Right ventricle myocardium superior (tissue), 1 donor: Measurements from ENCODE around the gene IKBIP. TPM values are rescaled to one million over a fixed set of nuclear protein-coding genes. Genes with fewer than 3 reads are reported as not detected.
"Not testable (repeated sequence)": the region's sequence is repeated elsewhere in the genome, so short reads cannot be mapped to it uniquely, and the experiment has no call there.

ENCODE experiments used
- ATAC-seq: fragments of 200-7000 bp; cut with Tn5 transposase; one replicate; pipeline ENCODE4 v1.9.1; 2020; ENCODE audit warnings: mild to moderate bottlenecking; ENCODE audit not compliant: poor library complexity
- DNase-seq: peaks from one replicate; pipeline ENCODE4 v3.0.0-alpha.2; 2020
- intact Hi-C: fragments of 100-400 bp; cut with DNase I; formaldehyde crosslinking; loops from one replicate; pipeline ENCODE4 v1.11.2; 2022
- total RNA-seq: library from RNA; stranded (reverse); fragmentation: NEBNext Ultra II Directional; extraction: Animal tissue kit (Norgen Biotek cat#: 25700); gene quantifications from one replicate; pipeline ENCODE4 v1.2.1, GENCODE V29; 2021
- donor health status: DM: no; HTN: yes; CAD: no; lungs with severe emphysema.

Gene IKBIP
- total RNA-seq, 1 donor from 2014 or later, result 3.3 TPM

DNA sequence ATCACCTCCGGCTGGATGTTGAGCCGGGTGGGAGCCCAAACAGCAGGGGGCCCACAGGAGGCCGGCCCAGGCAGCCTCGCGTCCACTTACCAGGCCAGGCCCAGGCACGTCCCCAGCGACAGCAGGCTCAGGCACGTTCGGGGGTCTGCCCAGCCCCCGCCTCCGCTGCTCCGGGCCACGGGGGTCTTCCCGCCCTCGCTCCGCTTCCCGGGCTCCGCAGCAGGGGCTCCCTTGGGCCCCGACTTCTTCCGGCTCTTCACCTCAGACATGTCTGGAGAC, 216 bp downstream of the IKBIP start:
- no peak for DNase-seq
- ATAC-seq, result peak; percentile 26
- intact Hi-C loops, result loop anchor here (10.0 kb wide), 1 partner anchor 50 kb away; the partner anchor contains the start of gene SLC25A3

- ATAC-seq, DNase-seq: not testable (repeated sequence)
- intact Hi-C loops, result loop anchor here (10.0 kb wide), 1 partner anchor 48 kb away; the partner anchor contains the start of gene SLC25A3
Measured at GRCh38 chr12:98642801-98643200, 1.8 kb downstream of the IKBIP start.

- no peak for DNase-seq
- intact Hi-C loops, result no loop called here
- ATAC-seq, result no peak
Measured at GRCh38 chr12:98639491-98639890, 5.1 kb downstream of the IKBIP start.

DNA sequence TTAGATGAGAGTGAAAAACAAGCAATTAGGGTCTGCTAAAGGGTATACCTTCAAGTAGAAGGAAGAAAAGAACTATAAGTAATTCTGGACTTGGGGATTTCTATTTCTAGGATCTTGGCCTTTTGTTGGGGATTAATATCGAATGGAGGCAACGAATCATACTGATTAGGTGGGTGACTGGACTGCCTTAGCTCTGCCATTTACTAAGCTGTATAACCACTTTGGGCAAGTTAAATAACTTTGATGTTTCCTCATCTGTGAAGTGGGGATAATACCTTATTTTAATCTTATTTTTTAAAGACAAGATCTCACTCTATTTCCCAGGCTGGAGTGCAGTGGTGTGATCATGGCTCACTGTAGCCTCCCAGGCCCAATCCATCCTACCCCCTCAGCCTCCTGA, 6.6 kb downstream of the IKBIP start:
- DNase-seq (no peak), ATAC-seq (no peak)
- intact Hi-C loops, result no loop called here

DNA sequence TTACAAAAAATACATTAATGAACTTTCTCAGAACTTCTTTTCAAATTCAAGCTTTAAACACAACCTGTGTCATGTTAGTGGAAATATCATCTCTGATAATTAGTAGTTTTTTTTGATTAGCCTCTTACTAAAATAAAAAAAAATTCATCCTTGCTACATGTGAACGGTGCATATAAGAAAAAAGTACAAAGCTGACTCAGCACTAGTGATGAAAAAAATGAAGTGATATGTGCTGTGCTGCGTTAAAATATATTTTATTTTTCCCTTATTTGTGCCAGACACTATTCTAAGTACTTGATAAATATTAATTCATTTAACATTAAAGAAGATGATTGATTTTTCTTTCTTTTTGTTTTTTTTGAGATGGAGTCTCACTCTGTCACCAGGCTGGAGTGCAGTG, 7.5 kb downstream of the IKBIP start:
- no peak for DNase-seq

DNA sequence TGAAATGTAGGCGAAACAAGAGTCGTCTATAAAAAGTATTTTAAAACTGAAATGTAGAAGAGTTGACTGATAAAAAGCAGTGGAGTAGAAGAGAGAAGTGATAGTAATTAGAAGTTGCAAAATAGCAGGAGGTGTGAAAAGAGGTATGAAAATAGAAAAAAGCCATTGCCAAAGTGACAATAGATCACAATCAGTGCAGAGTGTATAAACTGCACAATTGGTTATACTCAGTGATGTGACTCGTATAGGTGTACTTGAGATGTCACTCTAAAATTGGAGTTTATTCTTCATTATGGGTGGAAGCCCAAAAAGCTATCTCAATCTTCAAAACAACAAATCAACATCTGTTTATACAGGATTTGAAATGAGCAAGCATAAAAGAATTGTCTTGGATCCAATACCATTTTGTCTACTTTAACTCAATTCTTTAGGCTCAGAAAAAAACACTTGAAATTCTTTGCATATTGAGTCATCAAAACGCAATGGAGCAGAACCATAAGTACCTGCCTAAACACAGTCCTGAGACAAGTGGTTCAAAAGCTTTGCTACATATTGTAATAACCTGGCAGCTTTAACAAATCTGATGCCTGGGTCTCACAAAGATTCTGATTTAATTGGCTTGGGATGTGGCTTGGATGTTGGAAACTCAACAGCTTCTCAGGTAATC, 8.8 kb downstream of the IKBIP start:
- DNase-seq (no peak), ATAC-seq (no peak)
- intact Hi-C loops, result no loop called here

More for the DNA sequence above, 7.5 kb downstream of the IKBIP start:
- no peak for ATAC-seq
- intact Hi-C loops, result no loop called here

GRCh38 chr12:98618952-98619351, 25.6 kb downstream of the IKBIP start:
- peak; percentile 81 for ATAC-seq
- intact Hi-C loops, result no loop called here
- DNase-seq, result no peak

- DNase-seq (no peak), ATAC-seq (no peak)
- intact Hi-C loops, result no loop called here
Measured at GRCh38 chr12:98612696-98613334, 31.8 kb downstream of the IKBIP start.

GRCh38 chr12:98610596-98610995, 34.0 kb downstream of the IKBIP start:
- no peak for ATAC-seq

DNA sequence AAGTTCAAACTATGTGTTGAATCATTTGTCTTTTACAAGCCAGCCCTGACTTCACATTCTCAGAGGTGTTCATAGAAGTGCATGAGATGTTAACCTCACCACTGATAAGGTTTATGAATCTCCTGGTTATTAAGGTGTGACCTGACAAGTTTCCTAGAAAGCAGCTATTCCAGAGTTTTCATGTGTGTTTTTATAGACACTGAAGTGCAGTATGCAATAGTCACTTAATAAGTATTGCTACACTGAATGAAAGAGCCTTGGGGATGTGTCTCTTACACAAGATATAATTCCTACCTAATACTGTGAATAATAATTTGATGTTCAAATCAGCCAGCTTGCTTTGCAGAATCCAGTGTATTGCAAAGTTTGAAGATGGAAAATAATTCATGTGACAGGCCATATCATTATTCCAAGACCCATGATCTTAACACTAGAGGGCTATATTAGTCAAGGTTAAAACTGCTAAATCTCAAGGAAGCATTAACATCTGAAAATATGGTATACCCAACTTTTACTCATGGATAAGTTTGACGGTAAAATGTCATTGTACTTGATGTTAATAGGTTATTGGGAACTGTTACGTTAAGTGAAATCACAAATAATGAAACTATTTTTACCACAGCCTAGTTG, 38.1 kb downstream of the IKBIP start:
- intact Hi-C loops, result no loop called here
- DNase-seq, result no peak
- ATAC-seq, result no peak

More at GRCh38 chr12:98610596-98610995, 34.0 kb downstream of the IKBIP start:
- intact Hi-C loops, result no loop called here
- DNase-seq, result no peak

DNA sequence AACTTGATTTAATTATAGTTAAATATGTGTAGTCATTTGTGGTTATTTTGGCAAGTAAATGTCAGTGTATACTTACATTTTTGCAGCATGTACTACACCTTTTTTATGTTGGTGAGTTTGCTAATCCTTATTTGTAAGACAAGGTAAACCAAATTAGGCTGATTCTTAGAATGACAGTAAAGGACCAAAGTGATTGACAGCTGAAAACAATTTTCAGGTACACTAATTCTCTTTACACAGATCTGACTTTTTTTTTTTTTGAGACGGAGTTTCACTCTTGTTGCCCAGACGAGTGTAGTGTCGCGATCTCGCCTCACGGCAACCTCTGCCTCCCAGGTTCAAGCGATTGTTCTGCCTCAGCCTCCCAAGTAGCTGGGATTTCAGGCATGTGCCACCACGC, 42.7 kb downstream of the IKBIP start:
- ATAC-seq (no peak), DNase-seq (no peak)
- intact Hi-C loops, result no loop called here

- not testable (repeated sequence) for ATAC-seq, DNase-seq
- intact Hi-C loops, result loop anchor here (10.0 kb wide), 1 partner anchor 47 kb away; the partner anchor contains the start of genes APAF1 and IKBIP
Measured at GRCh38 chr12:98597313-98597712, 47.3 kb downstream of the IKBIP start.

DNA sequence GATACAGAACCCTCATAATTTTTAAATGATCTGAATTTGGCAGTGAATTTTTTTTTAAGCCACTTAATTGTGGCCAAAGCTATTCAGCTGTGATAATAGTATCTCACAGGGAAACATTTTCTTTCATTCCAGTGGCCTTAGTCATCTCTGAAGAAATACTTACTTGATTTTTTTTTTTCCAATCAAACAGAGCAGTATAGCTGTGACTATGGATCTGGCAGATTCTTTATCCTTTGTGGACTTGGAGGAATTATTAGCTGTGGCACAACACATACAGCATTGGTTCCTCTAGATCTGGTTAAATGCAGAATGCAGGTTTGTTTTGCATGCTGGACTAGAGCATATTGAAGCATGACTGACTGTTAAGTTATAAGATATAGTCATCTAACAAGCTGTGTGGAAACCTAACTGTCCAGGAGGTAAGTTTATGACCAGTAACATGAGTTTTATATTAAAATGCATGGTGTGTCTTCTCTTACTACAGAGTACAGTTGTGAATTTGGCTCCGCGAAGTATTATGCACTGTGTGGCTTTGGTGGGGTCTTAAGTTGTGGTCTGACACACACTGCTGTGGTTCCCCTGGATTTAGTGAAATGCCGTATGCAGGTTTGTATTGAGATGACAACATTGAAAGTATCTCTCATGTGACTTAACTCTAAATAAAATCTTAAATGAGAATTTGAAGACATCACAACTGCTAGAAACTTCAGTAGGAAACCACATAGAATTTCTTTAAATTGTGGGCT, 49.2 kb downstream of the IKBIP start:
- no peak for ATAC-seq

DNA sequence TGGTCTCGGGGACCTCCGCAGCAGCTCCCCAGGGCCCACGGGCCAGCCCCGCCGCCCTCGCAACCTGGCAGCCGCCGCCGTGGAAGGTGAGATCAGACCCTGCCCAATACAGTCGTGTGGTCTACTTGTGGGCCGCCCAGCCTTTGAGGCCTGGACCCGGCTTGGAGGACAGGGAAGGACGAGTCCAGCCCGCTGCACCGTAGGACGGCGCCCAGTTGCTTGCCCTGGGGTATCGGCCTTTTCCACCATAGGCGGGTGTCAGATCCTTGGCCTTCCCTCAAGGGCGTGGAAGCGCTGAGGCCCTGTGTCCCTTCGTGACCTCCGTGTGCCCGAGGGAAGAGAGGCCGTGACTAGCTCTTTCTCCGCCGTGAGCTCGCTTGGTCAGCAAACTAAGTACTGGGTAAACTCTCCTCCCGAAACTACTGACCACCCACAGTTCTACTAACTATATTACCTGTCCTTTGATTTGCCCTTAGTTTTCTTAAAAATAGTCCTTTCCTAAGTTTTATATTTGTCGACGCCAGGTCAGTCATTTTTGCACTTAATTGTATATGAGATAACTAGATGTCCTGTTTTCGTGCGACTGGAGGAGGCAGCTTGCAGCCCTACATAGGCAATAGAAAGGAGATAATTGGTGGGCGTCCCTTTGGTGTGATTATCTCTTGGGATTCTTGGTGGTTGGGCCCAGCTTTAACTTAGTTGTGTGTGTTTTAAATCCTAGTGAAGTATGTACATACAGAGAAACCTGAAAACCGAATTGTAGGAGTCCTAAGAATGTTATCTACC, 50.3 kb downstream of the IKBIP start:
- ATAC-seq (peak; percentile 64), DNase-seq (peak; percentile 70)
- intact Hi-C loops, result loop anchor here (10.0 kb wide), 1 partner anchor 51 kb away; the partner anchor contains the start of genes APAF1 and IKBIP

More for the DNA sequence above, 49.2 kb downstream of the IKBIP start:
- DNase-seq, result no peak
- intact Hi-C loops, result loop anchor here (10.0 kb wide), 1 partner anchor 49 kb away; the partner anchor contains the start of genes APAF1 and IKBIP

DNA sequence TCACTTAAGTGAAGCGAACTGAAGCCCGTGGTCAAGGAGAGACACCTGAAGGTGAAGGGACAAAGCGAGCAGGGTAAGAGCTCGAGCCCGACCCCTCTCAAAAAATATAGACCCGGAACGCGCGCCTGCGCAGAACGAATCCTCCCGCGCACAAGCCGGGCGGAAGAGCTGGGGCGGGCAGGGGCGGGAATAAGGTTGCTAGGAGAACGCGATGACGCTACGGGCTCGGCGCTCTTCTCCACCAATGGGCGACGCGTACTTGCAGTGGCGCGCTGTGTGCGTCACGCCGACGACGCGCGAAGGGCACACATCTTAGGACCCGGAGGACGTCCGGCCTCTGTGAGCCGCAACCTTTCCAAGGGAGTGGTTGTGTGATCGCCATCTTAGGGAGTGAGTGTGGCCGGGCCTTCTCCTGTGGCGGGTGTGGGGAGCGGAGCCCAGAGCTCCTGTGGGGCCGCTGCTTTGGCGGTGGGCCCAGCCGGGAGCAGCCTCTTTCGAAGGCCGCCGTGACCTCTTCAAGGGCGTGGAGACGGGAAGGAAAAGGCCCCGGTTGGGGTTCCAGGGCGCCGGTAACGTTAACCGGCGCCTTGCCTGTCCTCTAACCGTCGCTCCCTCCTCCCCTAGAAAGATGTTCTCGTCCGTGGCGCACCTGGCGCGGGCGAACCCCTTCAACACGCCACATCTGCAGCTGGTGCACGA, 51.1 kb downstream of the IKBIP start, which contains the start of gene SLC25A3:
TSS of gene SLC25A3 (plus strand) at position 336 of the 699 bp plus-strand sequence. CDS start at position 629, 293 bp downstream.
- DNase-seq (peak; percentile 98), ATAC-seq (peak; percentile 99)
- intact Hi-C loops, result loop anchor here (10.0 kb wide), 1 partner anchor 51 kb away; the partner anchor contains the start of genes APAF1 and IKBIP

DNA sequence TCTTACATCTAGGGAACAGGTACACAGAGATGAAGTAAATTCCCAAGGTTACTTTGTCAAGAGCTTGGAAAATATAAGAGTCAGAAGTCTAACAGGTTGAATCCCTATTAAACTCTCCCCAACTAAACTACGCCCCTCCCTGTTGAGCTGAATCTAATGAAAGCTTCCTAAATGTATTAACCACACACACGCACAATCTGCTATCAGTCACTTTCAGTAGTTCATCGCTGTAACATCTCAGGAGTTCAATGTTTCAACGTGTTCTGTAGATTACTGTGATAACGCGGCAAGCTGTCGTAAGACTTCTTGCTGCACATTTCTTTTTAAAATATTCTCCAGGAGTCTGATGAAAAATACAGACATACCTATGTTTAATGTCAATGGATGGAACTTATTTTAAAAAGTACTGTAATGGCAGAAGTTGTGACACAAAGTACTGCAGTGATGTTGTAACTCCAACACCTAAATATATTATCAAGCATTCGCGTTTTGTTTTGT, 51.7 kb downstream of the IKBIP start:
- DNase-seq (no peak), ATAC-seq (no peak)
- intact Hi-C loops, result loop anchor here (10.0 kb wide), 1 partner anchor 52 kb away; the partner anchor contains the start of genes APAF1 and IKBIP

DNA sequence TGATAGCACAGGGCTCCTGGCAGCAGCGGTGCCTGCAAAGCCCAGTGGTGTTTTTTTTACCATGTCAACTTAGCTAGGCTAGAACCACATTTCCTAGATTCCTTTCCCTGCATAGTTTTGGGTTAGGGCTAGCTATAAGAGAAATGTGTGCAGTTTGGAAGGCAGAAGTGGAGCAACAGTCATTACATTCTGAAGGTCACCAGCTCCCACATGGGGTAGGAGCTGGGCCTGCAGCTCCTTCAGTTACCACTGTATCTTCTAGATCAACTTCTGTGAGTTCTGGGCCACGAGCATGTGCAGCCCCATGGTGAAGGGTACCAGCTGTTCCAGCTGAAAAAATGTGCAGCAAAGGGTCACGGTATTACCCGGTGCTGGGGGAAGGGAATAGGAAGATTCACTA, 53.4 kb downstream of the IKBIP start:
- ATAC-seq (no peak), DNase-seq (no peak)
- intact Hi-C loops, result loop anchor here (10.0 kb wide), 1 partner anchor 54 kb away; the partner anchor contains the start of genes APAF1 and IKBIP
